DMS153 (cell line): ENCODE data around the gene C1orf159.
A peak's percentile ranks its signal among the peaks of the same experiment; 100 is the strongest.
"Not testable (repeated sequence)": the region's sequence is repeated elsewhere in the genome, so short reads cannot be mapped to it uniquely, and the experiment has no call there.

ENCODE experiments used
- DNase-seq: peaks from one replicate; lab custom pipeline; 2025; lab: John Stamatoyannopoulos, UW

Gene C1orf159

DNA sequence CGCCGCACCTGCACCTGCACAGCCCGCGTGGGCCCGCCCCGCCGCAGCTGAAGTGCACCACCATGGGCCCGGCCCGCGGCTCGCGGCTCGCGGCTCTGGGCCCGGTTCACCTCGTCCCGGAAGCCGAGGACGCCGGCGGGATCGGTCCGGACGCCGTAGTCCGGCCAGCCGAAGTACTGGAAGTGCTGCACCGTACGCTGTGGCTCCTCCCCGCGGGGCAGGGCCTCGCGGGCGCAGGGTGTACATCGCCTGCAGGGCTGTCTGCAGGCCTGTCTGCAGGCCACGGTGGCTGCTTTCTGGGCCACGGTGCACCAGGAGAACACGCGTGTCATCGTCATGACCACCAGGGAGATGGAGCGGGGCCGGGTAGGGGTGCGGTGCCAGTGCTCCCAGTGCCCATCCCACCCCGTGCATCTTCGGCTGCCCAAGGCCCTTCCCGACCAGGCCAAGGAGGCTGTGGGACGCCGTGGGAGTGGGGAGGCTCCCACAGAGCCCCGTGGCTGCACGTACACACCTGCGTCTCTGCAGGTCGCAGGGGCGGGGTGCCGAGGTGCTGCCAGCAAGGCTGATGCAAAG lies 48.5 kb downstream of the C1orf159 start:
- DNase-seq, result no peak

- DNase-seq, result no peak
These were observed 49.2 kb downstream of the C1orf159 start for GRCh38 chr1:1066403-1067283.

DNA sequence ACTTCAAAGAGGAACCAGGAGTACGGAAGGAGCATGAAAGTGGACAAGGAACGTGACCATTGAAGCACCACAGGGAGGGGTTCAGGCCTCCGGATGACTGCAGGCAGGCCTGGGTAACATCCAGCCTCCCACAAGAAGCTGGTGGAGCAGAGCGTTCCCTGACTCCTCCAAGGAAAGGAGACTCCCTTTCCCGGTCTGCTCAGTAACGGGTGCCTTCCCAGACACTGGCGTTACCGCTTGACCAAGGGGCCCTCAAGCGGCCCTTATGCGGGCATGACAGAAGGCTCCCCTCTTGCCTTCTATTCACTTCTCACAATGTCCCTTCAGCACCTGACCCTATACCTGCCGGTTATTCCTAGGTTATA lies 50.0 kb downstream of the C1orf159 start:
- not testable (repeated sequence) for DNase-seq

DNA sequence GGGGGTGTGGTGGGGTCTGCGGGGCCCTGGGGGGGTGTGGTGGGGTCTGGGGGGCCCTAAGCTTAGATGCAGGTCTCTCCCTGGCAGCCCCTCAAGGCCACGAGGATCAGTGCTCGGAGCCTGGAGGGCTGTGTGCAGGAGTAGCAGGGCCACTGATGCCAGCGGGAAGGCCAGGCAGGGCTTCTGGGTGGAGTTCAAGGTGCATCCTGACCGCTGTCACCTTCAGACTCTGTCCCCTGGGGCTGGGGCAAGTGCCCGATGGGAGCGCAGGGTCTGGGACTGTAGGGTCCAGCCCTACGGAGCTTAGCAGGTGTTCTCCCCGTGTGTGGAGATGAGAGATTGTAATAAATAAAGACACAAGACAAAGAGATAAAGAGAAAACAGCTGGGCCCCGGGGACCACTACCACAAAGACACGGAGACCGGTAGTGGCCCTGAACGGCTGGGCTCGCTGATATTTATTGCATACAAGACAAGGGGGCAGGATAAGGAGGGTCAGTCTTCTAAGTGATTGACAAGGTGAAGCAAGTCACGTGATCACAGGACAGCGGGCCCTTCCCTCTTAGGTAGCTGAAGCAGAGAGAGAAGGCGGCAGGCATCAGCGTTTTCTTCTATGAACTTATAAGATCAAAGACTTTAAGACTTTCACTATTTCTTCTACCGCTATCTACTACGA lies 50.5 kb downstream of the C1orf159 start:
- no peak for DNase-seq

DNA sequence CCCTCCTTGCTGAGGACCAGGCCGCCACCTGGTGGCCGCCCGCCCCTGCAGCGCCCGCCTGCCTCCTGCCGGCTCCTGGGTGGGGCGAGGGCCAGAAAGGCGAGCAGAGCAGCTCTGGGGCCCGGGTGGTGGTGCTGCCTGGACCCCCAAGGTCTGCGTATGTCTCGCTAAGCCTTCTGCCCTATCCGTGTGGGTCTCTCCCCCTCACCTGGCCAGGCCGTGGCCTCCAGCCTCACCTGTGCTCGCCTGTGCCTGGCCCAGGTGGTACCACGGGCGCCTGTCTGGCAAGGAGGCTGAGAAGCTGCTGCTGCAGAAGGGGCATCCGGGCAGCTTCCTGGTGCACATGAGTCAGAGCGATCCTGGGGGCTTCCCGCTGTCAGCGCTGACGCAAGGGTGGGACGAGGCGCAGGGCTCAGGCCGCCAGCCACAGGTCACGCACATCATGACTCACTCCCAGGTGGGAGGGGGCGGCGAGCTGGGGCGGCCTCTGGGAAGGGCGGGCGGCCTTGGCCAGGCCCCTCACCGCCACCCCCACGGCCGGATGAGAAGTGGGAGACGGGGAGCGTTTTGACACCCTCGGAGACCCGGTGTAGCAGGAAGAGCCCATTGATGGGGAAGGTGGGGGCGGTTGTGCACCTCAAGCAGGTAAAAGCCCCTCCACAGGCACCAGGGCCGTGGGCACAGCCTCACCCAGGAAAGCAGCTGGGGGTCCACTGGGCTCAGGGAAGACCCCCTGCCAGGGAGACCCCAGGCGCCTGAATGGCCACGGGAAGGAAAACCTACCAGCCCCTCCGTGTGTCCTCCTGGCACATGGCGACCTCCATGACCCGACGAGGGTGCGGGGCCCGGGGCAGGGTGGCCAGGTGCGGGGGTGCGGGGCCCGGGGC lies 51.7 kb downstream of the C1orf159 start:
- peak; percentile 34 for DNase-seq

DNA sequence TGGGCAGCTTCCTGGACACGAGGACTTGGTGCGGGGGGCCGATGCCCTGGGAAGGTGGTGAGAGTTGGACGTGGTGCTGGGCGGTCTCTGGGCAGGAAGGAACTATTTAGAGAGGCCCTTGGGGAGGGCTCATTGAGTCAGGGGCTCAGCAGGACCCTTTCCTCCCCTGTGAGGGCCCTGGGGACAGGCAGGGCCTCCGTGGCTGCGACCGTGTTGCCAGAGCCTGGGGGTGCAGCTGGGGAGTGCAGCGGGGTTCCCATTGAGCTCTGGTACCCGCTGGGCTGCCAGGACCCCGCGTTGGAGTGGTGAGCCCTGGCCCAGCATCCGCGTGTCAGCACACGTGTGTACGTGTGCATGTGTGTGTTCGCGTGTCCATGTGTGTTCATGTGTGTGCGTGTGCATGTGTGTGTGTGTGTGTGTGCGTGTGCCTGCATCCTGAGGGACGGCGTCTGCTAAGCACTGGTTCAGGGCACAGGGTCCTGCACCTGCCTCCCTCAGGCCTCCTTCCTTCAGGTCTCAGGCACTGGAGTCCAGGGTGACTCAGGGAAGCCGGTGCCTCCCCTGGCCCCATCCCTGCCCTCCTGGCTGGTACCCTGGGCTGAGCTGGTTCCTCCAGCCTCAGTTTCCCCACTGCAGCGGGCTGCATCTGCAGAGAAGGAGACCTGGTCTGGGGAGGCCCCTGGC lies 52.5 kb downstream of the C1orf159 start:
- DNase-seq, result no peak

GRCh38 chr1:1062348-1063163 lies 53.3 kb downstream of the C1orf159 start:
- DNase-seq, result no peak

GRCh38 chr1:1061682-1062345 lies 54.1 kb downstream of the C1orf159 start:
- no peak for DNase-seq

DNA sequence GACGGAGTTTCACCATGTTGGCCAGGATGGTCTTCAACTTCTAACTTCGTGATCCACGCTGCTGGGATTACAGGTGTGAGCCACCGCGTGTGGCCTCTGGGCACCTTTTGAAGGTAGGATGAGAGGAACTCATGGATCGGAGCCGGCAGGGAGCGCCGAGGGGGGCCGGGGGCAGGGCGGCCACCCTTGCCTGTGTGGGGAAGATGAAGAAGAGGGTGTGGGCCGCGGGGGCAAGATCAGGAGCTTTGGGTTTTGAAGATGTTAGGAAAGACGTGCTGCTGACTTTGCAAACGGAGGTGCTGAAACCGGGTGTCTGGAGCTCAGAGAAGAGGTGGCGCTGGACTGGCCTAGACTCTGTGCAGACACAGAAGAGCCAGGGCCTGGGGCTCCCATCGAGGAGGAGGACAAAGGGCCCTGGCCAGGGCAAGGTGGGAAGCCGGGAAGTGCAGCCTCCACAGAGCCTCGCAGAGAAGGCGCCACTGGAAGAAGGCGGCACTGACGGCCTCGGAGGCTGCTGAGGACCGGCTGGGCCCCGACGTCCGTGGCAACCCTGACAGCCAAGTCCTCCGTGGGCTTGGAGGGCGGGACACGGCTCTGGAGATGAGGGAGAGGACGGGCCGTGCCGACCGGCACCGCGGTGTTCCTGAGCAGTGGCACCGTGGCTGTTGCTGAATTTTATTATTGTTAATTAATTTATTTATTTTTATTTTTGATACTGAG lies 55.4 kb downstream of the C1orf159 start:
- DNase-seq, result no peak

DNA sequence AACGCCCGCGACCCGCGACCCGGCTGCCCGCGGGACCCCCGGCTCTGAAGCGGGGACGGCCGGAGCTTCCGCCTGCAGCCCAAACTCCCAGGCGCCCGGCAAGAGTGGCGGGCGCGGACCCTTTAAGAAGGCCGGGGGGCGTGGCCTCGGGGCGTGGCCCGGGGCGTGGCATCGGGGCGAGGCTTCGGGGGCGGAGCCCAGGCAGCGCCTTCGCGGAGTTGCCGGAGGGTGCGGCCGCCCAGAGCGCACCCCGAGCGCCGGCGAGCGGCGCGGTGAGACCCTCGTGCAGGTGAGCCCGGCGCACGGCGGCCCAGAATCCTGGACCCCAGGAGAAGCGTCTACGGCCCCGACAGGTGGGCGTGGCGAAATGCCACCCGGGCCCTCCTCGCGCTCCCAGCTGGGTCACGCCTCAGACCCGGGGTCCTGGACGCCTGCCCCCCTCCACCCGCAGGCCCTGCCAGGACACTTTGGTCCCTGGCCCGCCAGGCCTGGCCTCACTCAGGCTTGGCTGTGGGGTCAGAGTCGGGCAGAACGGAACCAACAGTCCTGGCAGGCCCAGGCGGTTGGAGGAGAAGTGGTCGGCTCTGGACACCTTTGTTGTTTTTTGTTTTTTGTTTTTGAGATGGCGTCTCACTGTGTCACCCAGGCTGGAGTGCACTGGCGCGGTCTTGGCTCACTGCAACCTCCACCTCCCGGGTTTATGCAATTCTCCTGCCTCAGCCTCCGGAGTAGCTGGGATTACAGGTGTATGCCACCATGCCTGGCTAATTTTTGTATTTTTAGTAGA lies 56.2 kb downstream of the C1orf159 start:
- DNase-seq, result peak; percentile 76

DNA sequence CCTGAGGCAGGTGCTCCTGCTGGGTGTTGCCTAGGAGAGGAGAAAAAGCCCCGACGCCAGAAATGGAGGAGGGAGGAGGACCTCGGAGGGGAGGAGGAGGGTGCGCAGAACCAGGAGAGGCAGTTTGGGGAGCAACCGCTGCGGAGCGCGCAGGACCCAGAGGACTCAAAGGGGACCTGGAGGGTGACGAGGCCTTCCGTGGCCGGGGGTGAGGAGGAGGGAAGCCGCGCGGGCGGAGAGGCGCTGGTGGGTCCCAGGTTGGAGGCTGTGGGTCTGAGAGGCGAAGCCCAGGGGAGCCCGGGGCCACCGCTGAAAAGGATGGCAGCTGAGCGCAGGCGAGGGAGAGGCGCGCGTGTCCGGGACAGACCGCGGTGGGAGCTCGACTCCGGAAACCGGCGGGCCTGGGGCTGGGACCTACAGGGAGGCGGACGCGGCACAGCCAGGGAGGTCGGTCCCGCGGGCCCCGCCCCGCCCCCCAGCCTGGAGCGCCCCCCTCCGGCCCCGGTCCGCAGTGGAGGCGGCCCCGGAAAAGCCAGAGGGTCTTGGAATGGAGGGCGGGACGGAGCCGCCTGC lies 56.9 kb downstream of the C1orf159 start:
- no peak for DNase-seq

DNA sequence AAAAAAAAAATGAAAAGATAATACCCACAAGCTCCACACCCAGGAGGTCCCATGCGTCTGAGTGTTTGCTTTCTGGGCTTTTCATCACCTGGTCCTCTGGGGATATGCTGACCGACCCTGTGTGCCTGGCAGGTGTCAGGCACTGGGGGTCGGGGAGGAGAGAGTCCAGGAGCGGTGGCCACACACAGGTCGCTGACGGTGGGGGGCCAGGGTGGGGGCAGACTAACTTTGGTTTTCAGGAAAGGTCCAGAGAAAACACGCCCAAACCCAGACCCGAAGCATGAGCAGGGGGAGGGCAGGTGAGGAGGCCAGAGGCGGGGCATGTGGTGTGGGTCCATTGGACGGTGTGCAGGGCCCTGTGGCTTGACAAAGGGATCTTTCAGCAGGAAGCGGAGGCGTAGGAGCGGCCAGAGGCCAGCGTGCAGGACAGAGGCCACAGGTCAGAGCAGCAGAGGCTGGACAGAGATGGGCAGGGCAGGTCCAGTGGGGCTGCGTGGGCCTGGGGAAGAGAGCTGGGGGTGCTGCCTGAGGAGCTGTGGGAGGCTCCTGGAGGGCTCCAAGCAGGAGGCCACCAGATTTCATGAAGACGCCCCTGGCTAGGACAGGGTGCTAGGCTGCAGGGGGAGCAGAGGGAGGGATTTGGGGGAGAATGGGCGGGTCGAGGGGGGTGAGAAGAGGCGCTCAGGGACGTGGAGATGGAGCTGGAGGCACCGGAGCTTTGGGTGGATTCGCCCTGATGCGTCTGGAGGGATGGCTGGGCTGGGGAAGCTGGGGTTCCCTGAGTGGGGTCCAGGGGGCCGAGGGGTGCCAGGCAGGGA lies 57.6 kb downstream of the C1orf159 start:
- DNase-seq, result no peak

DNA sequence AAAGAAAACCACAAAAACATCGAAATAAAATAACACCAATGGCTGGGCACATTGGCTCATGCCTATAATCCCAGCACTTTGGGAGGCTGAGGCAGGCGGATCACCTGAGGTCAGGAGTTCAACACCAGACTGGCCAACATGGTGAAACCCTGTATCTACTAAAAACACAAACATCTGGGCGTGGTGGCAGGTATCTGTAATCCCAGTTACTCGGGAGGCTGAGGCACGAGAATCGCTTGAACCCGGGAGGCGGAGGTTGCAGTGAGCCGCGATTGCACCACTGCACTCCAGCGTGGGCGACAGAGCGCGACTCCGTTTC lies 58.2 kb downstream of the C1orf159 start:
- DNase-seq, result not testable (repeated sequence)

- DNase-seq, result no peak
These were observed 59.8 kb downstream of the C1orf159 start for GRCh38 chr1:1055841-1056736.

DNA sequence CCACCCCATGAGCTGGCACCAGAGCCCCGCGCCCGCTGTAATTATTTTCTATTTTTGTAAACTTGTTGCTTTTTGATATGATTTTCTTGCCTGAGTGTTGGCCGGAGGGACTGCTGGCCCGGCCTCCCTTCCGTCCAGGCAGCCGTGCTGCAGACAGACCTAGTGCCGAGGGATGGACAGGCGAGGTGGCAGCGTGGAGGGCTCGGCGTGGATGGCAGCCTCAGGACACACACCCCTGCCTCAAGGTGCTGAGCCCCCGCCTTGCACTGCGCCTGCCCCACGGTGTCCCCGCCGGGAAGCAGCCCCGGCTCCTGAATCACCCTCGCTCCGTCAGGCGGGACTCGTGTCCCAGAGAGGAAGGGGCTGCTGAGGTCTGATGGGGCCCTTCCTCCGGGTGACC lies 60.9 kb downstream of the C1orf159 start:
- DNase-seq, result no peak

DNA sequence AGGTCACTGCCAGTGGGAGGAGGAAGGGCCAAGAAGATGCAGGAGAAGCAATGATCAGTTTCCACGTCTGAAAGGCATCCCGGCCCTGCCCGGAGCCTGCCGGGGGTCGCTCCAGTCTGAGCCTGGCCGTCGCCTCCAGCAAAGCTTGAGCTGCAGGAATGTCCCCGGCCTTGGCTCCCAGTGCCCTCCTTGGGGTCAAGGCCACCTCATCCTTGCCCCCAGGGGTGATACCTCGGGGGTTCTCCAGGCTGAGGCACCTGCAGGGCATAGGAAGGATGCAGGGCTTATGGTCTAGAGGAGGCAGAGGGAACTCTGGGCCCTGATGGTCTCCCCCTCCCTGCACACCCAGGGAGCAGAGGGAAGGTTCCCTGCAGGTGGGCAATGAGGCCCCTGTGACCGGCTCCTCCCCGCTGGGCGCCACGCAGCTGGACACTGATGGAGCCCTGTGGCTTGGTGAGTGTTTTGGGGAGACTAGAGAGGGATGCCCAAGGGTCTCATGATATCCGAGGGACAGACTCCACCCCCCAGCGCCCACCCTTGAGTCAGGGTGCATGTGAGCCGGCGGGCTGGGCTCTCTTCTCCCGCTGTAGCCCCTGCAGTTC lies 61.7 kb downstream of the C1orf159 start:
- no peak for DNase-seq
